ENCODE data around the gene APP. TPM values are rescaled to one million over a fixed set of nuclear protein-coding genes. Genes with fewer than 3 reads are reported as not detected.
A peak's percentile ranks its signal among the peaks of the same experiment; 100 is the strongest.

The APP gene
- total RNA-seq, 2 donors from 2014 or later: 506 to 721 TPM

DNA sequence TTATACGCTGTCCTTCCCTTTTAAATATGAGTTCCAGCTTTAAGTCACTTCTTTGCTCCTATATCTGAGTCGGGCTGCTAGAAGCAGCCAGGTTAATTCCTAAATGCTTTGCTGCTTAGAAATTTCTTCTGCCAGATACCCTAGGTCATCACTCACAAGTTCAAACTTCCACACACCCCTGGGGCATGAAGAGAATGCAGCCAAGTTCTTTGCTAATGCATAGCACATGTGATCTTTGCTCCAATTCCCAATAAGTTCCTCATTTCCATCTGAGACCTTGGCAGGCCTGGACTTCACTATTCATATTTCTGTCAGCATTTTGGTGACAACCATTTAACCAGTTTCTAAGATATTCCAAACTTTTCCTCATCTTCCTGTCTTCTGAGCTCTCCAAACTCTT is 14.5 kb upstream of the APP start:
- TF ChIP-seq, protein P1, sequence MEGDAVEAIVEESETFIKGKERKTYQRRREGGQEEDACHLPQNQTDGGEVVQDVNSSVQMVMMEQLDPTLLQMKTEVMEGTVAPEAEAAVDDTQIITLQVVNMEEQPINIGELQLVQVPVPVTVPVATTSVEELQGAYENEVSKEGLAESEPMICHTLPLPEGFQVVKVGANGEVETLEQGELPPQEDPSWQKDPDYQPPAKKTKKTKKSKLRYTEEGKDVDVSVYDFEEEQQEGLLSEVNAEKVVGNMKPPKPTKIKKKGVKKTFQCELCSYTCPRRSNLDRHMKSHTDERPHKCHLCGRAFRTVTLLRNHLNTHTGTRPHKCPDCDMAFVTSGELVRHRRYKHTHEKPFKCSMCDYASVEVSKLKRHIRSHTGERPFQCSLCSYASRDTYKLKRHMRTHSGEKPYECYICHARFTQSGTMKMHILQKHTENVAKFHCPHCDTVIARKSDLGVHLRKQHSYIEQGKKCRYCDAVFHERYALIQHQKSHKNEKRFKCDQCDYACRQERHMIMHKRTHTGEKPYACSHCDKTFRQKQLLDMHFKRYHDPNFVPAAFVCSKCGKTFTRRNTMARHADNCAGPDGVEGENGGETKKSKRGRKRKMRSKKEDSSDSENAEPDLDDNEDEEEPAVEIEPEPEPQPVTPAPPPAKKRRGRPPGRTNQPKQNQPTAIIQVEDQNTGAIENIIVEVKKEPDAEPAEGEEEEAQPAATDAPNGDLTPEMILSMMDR (IDR thresholded peaks at IDR 0.05): no peak
- no peaks in the 10 kb centered on the region for H3K4me1 ChIP-seq
- intact Hi-C loops (cut with DNase I): no loop called here

DNA sequence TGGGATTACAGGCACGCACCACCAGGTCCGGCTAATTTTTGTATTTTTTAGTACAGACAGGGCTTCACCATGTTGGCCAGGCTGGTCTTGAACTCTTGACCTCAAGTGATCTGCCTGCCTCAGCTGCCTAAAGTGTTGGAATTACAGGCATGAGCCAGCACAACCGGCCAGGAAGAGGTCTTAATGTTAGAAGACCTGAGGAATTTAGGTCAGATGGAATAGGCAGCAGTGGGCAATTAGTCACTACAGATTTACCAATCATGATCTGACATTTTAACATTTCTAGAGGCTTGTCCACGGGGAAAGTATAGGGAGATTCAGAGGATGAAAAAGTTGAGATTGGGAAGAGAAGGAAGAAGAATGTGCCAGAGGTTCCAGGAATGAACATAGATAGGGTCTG is 8.9 kb upstream of the APP start:
- no peak overlapping the region for H3K4me3 ChIP-seq
- no peak for DNase-seq
- intact Hi-C loops (cut with DNase I): no loop called here
- no peaks in the 10 kb centered on the region for H3K4me1 ChIP-seq
- no peaks in the 10 kb centered on the region for H3K9me3 ChIP-seq
- TF ChIP-seq, protein P1 (IDR thresholded peaks at IDR 0.05): no peak
- H3K27ac ChIP-seq: no peak overlapping the region
- no peaks in the 10 kb centered on the region for H3K36me3 ChIP-seq
- H3K9ac ChIP-seq (ENCODE audit: low read depth in 2 of 2, low read length in 2 of 2): no peak overlapping the region
- H3K27me3 ChIP-seq: peaks cover 3% of the 10 kb centered on the region

More for the DNA sequence above, 14.5 kb upstream of the APP start:
- Histone ChIP-seq H3K36me3 (no peaks in the 10 kb centered on the region), H3K9ac (ENCODE audit: low read depth in 2 of 2, low read length in 2 of 2) (no peak overlapping the region), H3K27ac (no peak overlapping the region), H3K4me3 (no peak overlapping the region), H3K9me3 (no peaks in the 10 kb centered on the region), H3K27me3 (peaks cover 3% of the 10 kb centered on the region)
- DNase-seq: no peak

DNA sequence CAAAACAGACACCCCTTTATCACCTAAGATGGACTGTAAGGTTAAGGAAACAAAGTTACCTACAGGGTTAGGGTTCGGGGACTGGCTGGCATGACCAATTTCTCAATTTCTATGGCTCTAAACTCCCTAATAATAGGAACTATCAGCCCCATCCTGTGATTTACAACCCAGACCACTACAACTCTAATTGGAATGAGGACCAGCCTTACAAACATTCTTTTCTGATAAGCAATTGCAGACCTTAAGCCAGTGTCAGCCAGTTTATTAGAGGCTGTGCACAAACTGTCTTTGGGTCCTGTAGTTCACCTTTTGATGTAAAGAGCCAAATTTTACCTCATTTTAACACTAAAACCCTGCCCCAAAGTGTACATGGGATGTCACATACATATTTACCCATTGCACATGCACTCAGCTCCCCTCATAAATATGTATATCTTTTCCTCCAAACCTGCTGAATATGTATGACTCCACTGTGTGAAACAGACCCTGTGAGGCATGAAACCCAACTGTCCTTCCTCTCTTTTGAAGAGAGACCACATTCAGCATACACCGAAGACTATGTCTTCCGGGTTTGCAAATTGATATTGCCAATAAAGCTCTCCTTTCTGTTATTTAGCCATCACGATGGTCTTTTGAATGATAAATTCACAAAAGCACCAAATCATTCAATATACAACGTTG is 7.3 kb upstream of the APP start:
- DNase-seq: no peak
- TF ChIP-seq, protein P1 (IDR thresholded peaks at IDR 0.05): no peak
- H3K27ac ChIP-seq: no peak overlapping the region
- peaks cover 3% of the 10 kb centered on the region for H3K27me3 ChIP-seq
- H3K9ac ChIP-seq (ENCODE audit: low read depth in 2 of 2, low read length in 2 of 2): no peak overlapping the region
- intact Hi-C loops (cut with DNase I): no loop called here
- no peaks in the 10 kb centered on the region for H3K9me3 ChIP-seq
- no peaks in the 10 kb centered on the region for H3K36me3 ChIP-seq
- no peaks in the 10 kb centered on the region for H3K4me1 ChIP-seq
- no peak overlapping the region for H3K4me3 ChIP-seq

DNA sequence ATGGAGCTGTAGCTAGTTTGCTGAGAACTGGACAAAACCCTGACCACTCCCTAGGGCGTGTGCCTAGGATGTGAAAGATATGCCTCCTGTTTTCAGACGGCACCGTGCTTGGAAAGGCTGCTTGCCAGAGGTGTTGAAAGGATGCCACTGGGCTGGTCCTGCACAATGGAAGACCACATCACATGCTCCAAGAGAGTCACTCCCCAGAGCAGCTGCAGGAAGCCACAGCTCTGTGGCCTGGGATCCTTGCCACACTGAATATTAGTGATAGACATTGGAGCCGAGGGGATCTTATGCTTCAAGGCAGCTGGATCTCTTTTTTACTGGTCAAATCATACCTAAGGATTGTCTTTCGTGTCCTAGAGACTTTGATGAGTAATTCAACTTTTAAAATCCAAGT is 6.6 kb upstream of the APP start:
- intact Hi-C loops (cut with DNase I): no loop called here
- DNase-seq: no peak

DNA sequence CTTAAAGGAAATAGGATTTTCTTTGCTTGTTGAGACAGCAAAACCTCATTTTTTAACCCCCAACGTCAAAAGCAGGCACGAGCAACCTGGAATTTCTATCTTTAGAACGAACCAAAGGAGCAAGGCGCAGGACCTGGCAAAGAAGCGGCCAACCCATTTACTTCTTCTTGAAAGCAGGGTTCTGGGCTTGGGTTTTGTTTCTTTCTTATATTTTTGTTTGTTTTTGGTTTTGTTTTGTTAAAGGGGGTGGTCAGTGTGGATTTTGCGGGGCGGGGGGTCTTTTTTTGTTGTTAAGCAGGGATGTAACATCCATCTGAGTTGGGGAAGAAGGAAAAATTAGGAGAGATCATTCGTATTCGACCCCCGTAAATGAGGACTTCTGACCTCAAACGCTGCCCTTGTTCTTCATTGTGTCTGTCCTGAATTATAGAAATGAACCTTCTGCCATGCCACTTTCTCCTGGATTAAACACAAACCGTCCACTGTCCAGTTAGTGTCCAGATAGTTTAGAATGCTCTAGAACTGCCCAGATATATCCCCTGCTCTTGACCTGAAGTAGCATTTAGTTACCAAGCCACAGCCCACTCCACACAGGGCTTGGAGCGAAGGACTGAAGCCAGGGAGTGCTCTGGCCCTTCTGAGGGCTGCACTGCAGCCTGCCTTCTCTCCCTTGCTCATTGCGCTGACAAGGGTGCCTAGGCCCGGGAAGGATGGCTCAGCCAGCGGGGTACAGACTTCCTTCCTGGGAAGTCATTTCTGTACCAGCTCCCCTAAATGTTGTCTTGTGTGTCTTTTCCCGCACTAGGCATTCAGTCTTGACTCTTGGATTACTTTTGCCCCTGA is 909 bp upstream of the APP start:
- H3K36me3 ChIP-seq: no peaks in the 10 kb centered on the region
- intact Hi-C loops (cut with DNase I): loop anchor here (5.0 kb wide), 1 partner anchor 289 kb away; no protein-coding TSS in a partner anchor
- TF ChIP-seq, protein P1 (IDR thresholded peaks at IDR 0.05): no peak
- H3K9me3 ChIP-seq: no peaks in the 10 kb centered on the region
- H3K4me1 ChIP-seq: no peaks in the 10 kb centered on the region
- no peak for DNase-seq
- H3K27me3 ChIP-seq: no peaks in the 10 kb centered on the region
- peak overlapping the region; percentile 90 for H3K4me3 ChIP-seq
- peak overlapping the region in 1 of 2 donors; percentile 59 for H3K9ac ChIP-seq (ENCODE audit: low read depth in 2 of 2, low read length in 2 of 2)
- no peak overlapping the region for H3K27ac ChIP-seq

More for the DNA sequence above, 6.6 kb upstream of the APP start:
- Histone ChIP-seq H3K27me3 (peaks cover 3% of the 10 kb centered on the region), H3K4me3 (no peak overlapping the region), H3K9ac (ENCODE audit: low read depth in 2 of 2, low read length in 2 of 2) (no peak overlapping the region), H3K36me3 (no peaks in the 10 kb centered on the region), H3K9me3 (no peaks in the 10 kb centered on the region), H3K27ac (no peak overlapping the region), H3K4me1 (no peaks in the 10 kb centered on the region)
- TF ChIP-seq, protein P1 (IDR thresholded peaks at IDR 0.05): no peak

All from colonic mucosa (tissue), 4 donors.